Stimulated activated CD8-positive, alpha-beta memory T cell treated with anti-CD3 and anti-CD28 coated beads, Interleukin-15, amount 100 ng/mL, for 1 hour (primary cell): Measurements from ENCODE around the gene TUBGCP6.
"Not testable (repeated sequence)": the region's sequence is repeated elsewhere in the genome, so short reads cannot be mapped to it uniquely, and the experiment has no call there.

Experiments
- DNase-seq: peaks from one replicate; pipeline ENCODE4 v3.0.0-alpha.2; 2020; ENCODE audit warnings: low read depth

The TUBGCP6 gene

DNA sequence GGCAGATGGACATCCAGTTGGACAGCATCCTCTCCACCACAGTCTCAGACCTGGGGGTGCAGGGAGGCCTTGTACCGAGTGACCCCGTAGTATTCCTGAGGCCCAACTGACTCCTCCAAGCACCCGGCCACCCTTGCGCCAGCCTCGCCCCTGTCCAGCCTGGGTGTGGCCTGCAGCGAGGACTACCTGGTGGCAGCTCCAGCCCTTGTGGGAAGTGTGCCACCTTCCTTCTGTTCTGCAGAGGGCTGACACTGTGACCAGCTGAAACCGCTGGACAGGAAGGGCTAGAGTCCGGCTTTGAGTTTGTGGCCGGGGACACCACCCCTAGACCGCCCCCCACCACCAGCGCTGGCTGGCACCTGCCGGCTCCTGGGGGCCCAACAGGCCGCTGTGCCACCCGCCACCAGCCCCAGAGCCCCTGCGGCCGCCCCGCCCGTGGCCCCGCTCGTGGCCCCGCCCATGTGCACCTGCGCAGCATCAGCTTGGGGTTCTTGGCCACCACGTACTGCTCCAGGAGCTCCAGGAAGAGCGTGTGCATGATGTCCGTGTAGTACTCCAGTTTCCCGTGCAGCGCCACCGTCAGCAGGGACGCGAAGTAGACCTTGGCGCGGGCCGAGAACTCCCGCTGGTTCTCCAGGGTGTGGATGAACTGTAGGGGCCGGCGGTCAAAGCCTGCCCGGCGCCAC is 35.3 kb upstream of the TUBGCP6 start:
- DNase-seq, result no peak

DNA sequence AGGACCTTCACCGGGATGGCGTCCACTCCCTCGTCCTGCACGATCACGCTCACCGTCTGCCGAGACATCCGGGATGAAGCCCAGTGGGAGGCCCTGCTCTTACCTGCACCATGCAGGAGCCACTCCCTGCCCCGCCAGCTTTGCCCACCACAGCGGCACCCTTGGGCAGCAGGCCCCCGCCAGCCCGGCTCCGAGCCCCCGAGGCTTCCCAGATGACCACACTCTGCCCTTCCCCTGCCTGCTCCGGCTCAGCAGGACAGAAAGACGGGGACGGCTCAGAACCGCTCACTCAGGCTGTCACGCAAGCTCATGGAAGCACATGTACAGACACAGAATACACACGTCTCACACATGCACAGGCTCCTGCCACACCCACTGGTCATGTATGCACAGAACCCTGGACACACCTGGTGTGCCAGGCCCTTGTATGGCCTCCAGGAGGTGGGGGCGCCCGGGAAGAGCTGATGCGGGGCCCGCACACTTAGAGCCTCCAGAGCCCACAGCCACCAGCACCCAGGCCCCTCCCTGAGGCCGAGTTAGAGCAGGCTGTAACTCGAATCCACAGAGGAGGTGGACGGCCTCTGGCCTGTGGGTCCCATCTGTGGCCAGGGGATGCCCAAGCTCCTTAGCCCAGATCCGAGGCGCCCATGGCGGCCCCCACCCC is 34.3 kb upstream of the TUBGCP6 start:
- no peak for DNase-seq

DNA sequence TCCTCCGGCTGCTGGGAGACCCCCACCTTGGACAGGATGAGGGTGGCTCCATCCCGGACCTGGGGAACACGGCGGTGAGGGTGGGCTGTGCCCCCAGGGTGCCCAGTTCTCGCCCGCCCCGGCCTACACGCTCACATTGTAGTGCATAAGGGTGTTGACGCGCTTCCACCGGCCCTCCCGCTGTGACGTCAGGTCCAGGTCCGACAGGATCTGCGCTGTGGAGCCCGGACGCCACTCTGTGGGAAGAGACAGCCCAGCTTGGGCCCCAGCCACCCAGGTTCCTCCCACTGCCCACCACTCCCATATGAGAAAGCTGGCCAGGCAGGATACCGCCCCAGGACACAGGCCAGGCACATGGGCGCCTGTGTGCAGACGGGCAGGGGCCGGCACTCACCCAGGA is 33.6 kb upstream of the TUBGCP6 start:
- no peak for DNase-seq

DNA sequence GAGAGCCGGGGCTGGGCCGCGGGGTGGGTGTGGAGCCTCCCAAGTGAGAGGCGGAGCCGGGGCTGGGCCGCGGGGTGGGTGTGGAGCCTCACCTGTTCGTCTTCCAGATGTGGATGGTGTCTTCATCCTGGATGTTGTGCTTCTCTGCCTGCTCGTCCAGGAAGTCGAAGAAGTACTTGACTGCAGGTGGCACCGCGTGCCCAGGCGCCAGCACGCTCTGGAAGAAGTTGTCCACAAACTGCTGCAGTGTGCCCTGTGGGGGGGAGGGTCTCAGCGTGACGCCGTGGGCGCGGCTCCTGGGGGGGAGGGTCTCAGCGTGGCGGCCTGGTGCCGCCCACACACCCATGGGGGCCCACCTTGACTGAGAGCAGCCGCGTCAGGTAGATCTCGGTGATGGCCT is 32.9 kb upstream of the TUBGCP6 start:
- no peak for DNase-seq

DNA sequence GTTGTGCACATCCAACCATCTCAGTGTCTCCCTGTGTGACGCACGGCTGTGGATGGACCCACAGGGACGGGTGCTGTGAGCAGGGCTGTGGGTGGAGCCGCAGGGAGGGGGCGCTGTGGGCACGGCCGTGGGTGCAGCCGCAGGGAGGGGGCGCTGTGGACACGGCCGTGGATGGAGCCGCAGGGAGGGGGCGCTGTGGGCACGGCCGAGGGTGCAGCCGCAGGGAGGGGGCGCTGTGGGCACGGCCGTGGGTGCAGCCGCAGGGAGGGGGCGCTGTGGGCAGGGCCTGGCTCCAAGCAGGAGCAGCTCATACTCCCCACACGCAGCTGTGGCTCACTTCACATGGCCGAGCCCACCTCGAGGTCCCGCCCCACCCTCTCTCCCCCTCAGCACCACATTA is 31.3 kb upstream of the TUBGCP6 start:
- DNase-seq, result no peak

DNA sequence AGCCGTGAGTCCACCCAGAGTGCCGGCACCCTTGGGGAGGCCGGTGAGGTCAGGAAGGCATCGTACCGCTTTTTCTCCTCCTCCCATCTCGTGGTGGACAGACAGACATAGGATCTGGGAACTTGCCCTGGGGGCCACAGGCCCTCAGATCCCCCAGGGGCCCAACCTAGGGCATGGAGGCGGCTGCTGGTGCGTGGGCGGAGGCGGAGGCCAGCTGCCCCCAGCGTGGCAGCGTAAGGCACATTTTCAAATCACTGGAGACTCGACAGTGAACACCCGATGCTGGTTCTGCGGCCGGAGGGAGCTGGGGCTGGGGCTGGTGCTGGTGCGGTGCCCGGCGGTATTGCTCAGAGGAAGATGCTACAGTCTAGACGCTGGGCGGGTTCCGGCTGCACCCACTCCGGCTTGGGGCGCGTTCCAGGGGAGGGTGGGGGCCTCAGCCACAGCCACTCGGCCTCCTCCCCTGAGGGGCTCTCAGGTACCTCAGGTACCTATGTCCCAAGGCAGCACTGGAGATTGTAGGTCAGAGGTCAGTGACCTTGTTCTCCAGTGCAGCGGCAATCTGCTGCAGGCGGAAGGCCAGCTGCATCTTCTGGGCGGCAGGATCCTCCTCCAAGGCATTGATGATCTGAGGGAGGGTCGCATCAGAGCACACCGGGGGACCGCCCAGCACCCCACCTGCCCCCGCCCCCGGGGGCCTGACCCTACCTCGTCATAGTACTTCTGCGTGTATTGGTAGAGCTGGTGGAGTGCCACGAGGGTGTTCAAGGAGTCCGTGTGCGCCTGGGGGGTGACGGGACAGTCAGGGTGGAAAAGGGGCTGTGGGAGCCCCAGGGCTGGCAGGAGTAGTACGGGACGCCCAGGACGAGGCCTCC is 30.6 kb upstream of the TUBGCP6 start:
- no peak for DNase-seq

DNA sequence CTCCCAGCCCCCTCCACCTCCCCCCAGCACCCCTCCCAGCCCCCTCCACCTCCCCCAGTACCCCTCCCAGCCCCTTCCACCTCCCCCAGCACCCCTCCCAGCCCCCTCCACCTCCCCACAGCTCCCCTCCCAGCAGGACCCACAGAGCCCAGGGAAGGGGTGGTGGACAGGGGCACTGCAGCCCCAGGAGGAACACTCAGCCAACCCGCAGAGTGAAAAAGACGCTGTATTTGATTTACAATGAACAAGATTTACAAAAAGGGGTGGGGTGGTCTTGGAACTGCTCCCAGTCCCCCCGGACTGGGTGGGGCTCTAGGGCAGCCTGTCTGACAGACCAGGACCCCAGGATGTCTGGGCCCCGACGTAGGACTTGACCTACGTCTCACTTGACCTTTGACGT is 29.9 kb upstream of the TUBGCP6 start:
- DNase-seq, result no peak

DNA sequence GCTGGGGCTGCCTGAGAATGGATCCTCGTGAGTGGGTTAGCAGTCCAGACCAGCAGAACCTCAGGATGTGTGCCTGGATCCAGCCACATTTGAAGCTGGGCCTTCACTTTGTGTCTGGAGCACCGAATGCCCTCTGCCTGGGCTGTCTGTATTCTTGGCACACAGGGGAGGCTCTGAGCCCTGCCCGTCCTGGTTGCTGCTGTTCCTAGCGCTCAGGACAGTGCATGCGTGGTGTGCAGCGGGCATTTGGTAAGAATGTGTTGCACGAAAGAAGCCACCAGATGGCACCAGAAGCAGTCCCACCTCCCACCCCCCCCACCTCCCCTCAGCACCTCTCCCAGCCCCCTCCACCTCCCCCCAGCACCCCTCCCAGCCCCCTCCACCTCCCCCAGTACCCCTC is 29.5 kb upstream of the TUBGCP6 start:
- DNase-seq, result no peak

DNA sequence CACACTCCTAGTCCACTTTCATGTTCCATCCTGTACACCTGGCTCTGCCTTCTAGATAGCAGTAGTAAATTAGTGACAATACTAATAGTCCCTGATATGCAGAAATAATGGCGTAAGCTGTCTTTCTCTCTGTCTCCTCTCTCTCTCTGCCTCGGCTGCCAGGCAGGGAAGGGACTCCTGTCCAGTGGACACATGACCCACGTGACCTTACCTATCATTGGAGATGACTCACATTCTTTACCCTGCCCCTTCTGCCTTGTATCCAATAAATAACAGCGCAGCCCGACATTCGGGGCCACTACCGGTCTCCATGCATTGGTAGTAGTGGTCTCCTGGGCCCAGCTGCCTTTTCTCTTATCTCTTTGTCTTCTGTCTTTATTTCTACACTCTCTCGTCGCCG is 29.0 kb upstream of the TUBGCP6 start:
- not testable (repeated sequence) for DNase-seq

DNA sequence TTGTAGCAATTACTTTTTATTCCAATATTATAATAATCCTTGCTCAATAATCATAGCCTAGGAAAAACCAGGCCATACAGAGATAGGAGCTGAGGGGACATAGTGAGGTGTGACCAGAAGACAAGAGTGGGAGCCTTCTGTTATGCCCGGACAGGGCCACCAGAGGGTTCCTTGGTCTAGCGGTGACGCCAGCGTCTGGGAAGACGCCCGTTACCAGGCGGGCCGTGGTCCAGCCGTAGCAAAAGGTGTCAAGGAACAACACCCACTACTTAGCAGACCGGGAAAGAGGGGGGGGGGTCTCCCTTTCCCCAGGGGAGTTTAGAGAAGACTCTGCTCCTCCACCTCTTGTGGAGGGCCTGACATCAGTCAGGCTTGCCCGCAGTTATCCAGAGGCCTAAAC is 28.5 kb upstream of the TUBGCP6 start:
- not testable (repeated sequence) for DNase-seq

DNA sequence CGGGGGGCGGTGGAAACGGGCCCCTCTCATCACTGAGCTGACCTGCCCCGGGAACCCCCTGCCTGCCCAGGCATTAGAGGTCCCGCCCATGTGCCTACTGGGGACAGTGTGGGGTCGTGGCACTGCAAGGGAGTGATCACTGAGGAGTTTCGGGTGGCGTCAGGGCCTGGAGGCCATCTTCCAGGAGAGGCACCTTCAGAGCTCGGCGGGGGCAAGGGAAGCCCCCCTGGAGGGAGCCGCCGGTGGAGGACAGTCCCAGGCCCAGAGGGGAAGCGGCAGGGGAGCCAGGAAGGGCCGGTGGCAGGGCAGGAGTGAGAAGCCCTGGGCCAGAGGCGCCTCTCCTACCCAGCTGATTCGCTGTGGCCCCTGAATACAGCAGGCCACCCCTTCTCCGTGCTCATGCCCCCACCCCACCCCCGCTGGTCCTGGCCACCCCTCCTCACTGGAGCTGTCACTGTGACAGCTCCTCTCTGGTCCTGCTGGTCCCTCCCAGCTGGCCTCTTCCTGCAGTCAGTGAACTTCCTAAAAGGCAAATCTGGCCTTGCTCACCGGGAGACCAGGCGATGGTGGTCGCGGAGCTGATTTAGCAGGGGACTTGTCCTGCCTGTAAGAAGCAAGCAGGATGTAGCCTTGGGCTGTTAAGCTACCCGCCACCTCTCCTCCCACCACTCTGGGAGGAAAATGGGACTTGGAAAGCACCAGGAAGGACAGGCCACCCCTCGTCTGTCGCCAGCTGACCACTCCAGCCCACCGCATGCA is 27.4 kb upstream of the TUBGCP6 start:
- no peak for DNase-seq

DNA sequence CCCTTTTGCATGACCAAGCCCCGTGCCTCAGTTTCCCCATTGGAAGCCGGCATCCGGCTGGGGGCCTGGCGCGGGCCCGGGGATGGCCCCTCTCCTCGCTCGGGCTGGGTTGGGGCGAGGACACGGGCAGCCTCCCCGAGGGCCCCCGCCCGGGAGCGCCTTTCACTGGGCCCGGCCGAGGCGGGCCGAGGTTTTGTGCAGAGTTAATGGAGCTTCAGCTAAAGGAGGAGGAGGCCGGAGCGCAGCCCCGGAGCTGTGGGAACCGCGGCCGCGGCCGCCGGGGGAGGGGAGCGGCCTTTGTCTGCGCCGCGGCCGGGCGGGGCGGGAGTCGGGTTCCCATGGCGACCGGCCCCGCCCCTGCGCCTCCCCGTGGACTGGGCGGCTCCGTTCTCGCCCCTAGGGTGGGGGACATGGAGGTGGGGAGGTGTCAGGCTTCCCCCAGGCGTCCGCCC is 26.7 kb upstream of the TUBGCP6 start:
- no peak for DNase-seq

DNA sequence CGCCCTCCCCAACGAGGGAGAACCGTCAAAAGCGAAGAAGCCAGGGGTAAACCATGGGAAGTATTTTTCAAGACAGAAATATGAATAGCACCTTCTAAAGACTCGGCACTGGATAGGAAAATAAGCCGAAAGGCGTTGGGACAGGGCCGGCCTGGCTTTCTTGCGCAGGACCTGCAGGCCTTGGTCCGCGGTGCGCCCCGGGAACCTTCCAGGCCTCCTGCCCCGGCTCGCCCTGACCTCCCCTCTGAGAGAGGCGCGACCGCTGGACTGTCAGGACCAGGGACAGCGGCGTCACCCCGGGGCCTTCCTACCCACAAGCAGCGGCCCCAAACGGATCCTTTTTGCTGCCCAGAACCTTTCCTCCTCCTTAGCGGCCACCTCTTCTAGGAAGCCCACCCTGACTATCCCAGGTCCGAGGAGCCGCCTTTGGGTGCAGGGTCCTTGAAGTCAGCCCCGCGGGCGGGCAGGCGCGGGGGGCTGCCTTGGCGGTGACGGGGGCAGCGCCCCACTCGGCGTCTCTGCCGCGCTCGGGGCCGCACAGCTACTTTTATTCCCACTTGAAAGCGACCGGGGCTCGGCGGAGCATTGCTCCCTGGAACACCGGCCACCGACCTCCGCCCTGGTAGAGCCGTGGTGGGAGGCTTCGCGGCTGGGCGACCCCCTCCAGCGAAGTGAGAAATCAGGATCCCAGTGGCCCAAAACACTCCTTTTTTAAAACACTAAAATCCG is 26.0 kb upstream of the TUBGCP6 start:
- DNase-seq, result peak; percentile 46

DNA sequence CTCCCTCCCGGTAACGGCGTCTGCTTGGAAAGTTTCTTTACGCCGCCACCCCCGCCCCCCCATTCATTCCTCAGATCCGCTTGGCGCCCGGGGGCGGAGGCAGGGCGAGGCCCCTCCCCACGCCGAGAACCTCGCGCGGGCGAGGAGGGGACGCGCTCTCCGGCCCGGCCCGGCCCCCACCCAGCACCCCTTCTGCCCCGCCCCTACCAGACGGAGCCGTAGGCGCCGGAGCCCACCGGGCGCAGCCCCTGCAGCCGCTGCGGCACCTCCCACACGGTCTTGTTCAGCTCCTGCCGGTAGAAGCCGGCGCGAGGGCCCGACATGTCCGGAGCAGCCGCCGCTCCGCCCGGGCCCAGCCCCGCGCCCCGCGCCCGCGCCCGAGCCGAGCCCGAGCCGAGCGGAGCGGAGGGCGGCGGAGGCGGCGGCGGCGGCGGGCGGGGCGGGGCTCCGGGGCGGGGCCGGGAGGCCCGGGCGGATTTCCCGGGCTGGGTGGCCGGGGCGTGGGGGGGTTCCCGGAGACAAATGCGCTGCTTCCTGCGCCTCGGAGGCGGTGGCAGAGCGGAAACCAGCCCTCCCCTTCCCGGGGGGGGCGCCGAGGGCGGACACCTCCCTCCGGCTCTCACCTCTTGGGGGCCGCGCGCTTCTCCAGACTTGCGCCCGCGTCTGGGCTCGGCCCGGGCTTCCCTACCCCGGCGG is 25.3 kb upstream of the TUBGCP6 start, which contains the start of gene MAPK11:
MAPK11 (minus strand) TSS at position 411 of the 696 bp plus-strand sequence; CDS start at position 323, 88 bp downstream.
- peak; percentile 43 for DNase-seq

DNA sequence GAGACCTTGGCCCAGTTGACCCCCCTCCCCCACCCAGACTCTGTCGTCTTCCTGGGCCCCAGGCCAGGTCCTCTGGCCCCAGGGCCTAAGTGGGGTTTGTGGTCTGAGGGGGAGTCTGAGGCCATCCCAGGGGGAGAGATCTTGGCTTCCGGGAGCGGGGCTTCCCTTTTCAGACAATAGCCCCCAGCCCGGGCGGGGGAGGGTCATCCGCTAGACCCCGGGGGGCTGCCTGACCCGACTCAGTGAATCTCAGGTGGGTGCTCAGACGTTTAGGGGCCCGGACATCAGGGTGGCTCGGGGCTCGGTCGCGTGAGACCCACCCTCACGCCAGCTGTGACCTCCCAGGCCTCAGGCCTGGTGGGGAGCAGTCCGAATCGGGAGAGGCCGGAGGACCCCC is 24.7 kb upstream of the TUBGCP6 start:
- no peak for DNase-seq

DNA sequence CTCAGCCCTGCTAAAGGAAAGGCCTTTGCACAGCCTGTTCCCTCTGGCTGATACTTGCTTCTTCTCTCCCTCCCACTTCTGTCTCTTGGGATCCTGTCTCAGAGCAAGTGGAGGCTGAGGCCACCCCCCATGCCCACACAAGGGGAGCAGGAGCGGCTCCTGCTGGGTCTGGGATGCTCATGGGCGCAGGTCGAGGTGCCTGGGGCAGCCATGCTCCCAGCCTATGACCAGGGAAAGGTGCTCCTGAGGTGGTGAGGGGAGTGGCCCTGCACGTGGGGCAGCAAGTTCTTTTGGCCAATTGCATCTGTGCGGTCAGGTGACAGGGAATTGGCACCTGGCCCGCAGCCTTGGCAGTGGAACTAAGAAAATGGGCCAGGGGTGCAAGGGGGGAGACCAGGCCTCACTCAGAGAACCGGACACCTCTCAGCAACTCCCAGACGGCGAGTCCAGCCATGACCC is 23.9 kb upstream of the TUBGCP6 start:
- DNase-seq, result no peak

DNA sequence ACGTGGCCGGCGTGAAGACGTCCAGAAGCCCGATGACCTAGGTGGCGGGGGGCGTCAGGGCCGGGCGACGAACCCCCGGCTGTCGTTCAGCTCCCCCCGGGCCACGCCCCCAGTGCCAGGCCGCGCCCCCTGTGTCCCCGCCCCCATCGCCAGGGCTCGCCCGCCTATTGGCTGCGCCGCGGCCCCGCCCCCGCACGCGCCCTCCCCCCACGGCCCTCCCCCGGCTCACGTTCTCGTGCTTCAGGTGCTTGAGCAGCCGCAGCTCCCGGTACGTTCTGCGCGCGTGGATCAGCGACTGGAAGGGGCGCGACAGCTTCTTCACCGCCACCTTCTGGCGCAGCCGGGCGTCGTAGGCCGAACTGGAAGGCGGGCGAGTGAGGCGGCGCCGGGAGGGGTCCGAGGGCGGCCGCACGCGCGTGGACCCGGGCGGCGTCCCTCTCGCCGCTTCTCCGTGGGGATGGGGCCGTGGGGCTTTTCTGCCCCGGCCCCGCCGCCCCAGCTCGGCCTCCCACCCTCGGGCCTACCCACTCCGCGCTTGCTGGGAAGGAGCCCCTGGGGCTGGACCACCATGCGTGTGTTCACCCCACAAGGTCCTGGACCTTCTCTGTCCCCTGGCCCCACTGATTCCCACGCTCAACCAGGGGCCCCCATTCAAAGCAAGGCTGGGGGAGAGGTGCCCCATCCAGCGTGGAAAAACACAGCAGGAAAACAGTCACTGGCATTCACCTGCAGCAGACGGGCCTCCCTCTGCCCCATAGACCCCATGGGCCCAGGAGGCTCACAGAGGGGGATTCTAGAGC is 23.0 kb upstream of the TUBGCP6 start:
- no peak for DNase-seq

DNA sequence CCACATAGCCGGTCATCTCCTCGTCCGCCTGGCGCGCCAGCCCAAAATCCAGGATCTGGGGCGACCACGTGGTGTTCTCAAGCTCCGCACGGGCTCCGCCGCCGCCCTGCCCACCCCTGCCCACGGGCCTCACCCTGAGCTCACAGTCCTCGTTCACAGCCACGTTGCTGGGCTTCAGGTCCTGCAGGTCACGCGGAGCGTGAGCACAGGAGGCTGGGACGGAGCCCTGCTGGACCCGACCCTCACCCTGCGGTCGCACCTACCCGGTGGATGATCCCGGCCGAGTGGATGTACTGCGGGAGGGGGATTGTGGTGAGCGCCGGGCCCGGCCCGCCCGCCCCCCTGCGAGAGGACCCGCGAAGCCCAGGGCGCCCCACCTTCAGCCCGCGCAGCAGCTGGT is 22.2 kb upstream of the TUBGCP6 start:
- DNase-seq, result no peak

DNA sequence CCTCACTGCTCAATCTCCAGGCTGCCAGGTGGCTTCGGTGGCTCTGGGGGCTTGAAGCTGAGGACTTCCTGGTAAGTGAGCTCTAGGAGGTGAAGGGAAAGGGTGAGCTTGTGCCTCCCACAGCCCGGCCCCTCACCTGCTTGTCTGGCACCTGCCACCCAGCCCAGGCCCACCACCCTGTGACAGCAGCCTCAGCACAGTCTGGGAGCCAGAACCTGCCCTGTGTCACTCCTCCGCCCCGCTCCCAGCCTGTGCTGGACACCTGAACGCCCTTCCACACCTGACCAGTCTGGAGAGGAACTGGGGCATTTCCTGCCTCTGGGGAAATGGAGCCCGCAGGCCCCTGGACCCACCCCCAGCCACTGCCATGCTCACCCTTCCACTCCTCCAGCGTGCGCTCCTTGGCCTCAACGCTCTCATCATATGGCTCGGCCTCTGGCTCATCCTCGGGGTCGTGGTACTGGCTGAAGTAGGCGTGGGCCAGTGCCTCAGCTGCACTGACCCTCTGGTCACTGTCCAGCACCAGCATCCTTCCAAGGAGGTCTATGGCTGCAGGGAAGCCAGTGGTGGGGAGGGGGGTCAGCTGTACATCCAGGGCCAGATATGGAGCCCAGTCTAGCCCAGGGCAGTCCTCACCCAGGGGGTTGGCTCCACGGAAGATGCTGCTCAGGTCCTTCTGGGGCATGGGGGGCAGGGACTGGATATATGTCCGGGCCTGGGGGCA is 20.3 kb upstream of the TUBGCP6 start:
- DNase-seq, result no peak
